Erythroblast (primary cell): Measurements from ENCODE around the gene CDHR2.

Source experiments
- GATA1 ChIP-seq: IDR thresholded peaks from 2 replicates; pipeline ENCODE4 v1.6.1; 2011; ENCODE audit warnings: low read depth, mild to moderate bottlenecking, control low read depth, low read length, moderate library complexity
- POLR2A ChIP-seq: IDR thresholded peaks from 2 replicates; pipeline ENCODE4 v1.6.1; 2011; ENCODE audit warnings: mild to moderate bottlenecking, low read length

- TF ChIP-seq POLR2A (no peak), GATA1 (no peak)
Measured at GRCh38 chr5:176541338-176542134, 7.6 kb upstream of the CDHR2 start.
